DMS 273 (cell line): Measurements from ENCODE around the gene RMI2.

Experiments used
- DNase-seq: peaks from one replicate; lab custom pipeline; 2025; ENCODE audit not compliant: unreplicated experiment; lab: John Stamatoyannopoulos, UW

RMI2 gene

GRCh38 chr16:11396241-11397048, 51.2 kb downstream of the RMI2 start:
- DNase-seq = peak; percentile 88

- no peak for DNase-seq
Observed at GRCh38 chr16:11398136-11398535, 52.9 kb downstream of the RMI2 start.

- no peak for DNase-seq
Observed at GRCh38 chr16:11398851-11399250, 53.6 kb downstream of the RMI2 start.

- no peak for DNase-seq
Observed at GRCh38 chr16:11399261-11399831, 54.1 kb downstream of the RMI2 start.

- no peak for DNase-seq
Observed at GRCh38 chr16:11400076-11400475, 54.8 kb downstream of the RMI2 start.
